Liver (tissue), 9 donors: ENCODE data around the gene CCL19. TPM values are rescaled to one million over a fixed set of nuclear protein-coding genes. Genes with fewer than 3 reads are reported as not detected.
"Not testable (repeated sequence)": the region's sequence is repeated elsewhere in the genome, so short reads cannot be mapped to it uniquely, and the experiment has no call there.

ENCODE experiments used
- DNase-seq: peaks from one replicate; pipeline ENCODE4 v3.0.0-alpha.2; 2017; ENCODE audit warnings: low spot score
- H3K27ac ChIP-seq, 2 donors: one replicate each; pipeline ENCODE4 v1.7.0; 2013; ENCODE audit warnings: inconsistent platforms in 2 of 2, low read length in 2 of 2, control low read depth in 1 of 2, low read depth in 1 of 2, mild to moderate bottlenecking in 1 of 2
- H3K27me3 ChIP-seq, 4 donors: one replicate each; pipeline versions ENCODE4 v1.6.1 to v1.7.0; 2013; ENCODE audit warnings: low read length in 3 of 4, inconsistent platforms in 1 of 4, mild to moderate bottlenecking in 1 of 4, moderate library complexity in 1 of 4; ENCODE audit not compliant: control insufficient read depth in 4 of 4, insufficient read depth in 4 of 4
- H3K36me3 ChIP-seq, 4 donors: one replicate each; pipeline versions ENCODE4 v1.6.1 to v1.7.0; 2013; ENCODE audit warnings: low read length in 3 of 4, mild to moderate bottlenecking in 3 of 4, low read depth in 1 of 4, moderate library complexity in 1 of 4; ENCODE audit not compliant: control insufficient read depth in 4 of 4, insufficient read depth in 3 of 4
- H3K4me1 ChIP-seq, 4 donors: one replicate each; pipeline versions ENCODE4 v1.6.1 to v1.7.0; 2013; ENCODE audit warnings: low read length in 3 of 4, mild to moderate bottlenecking in 3 of 4, moderate library complexity in 1 of 4; ENCODE audit not compliant: control insufficient read depth in 4 of 4, insufficient read depth in 4 of 4
- H3K4me3 ChIP-seq, 3 donors: one replicate each; pipeline versions ENCODE4 v1.6.1 to v1.7.0; 2013; ENCODE audit warnings: low read length in 3 of 3, control low read depth in 1 of 3, low read depth in 1 of 3, mild to moderate bottlenecking in 1 of 3
- H3K9ac ChIP-seq, 2 donors: one replicate each; pipeline ENCODE4 v1.7.0; 2013; ENCODE audit warnings: low read length in 2 of 2, mild to moderate bottlenecking in 2 of 2, moderate library complexity in 2 of 2, control low read depth in 1 of 2, low read depth in 1 of 2
- H3K9me3 ChIP-seq, 4 donors: one replicate each; pipeline versions ENCODE4 v1.6.1 to v1.7.0; 2013; ENCODE audit warnings: low read length in 3 of 4; ENCODE audit not compliant: control insufficient read depth in 4 of 4
- ATF3 ChIP-seq: IDR thresholded peaks from 2 replicates; pipeline ENCODE4 v1.6.1; 2016; ENCODE audit warnings: antibody characterized with exemption
- EGR1 ChIP-seq, 2 donors: IDR thresholded peaks; 2 replicates each; pipeline ENCODE4 v1.6.1; 2016 to 2018; ENCODE audit warnings: antibody characterized with exemption in 2 of 2, low read depth in 2 of 2
- FOXA2 ChIP-seq: IDR thresholded peaks from 2 replicates; pipeline ENCODE4 v1.6.1; 2016; ENCODE audit warnings: antibody characterized with exemption
- GABPA ChIP-seq, 2 donors: IDR thresholded peaks in 1 of 2; conservative IDR thresholded peaks in 1 of 2; 2 replicates each; pipeline ENCODE4 v1.6.1; 2016; ENCODE audit warnings: antibody characterized with exemption in 2 of 2, mild to moderate bottlenecking in 1 of 2, moderate library complexity in 1 of 2
- HNF4G ChIP-seq: IDR thresholded peaks from 2 replicates; pipeline ENCODE4 v1.6.1; 2016; ENCODE audit warnings: antibody characterized with exemption
- JUND ChIP-seq, 2 donors: IDR thresholded peaks; 2 replicates each; pipeline ENCODE4 v1.6.1; 2016; ENCODE audit warnings: antibody characterized with exemption in 2 of 2
- MAX ChIP-seq: IDR thresholded peaks from 2 replicates; pipeline ENCODE4 v1.6.1; 2016; ENCODE audit warnings: antibody characterized with exemption
- NR2F2 ChIP-seq: IDR thresholded peaks from 2 replicates; pipeline ENCODE4 v1.6.1; 2016; ENCODE audit warnings: antibody characterized with exemption
- RAD21 ChIP-seq, 2 donors: IDR thresholded peaks; 2 replicates each; pipeline ENCODE4 v1.6.1; 2016; ENCODE audit warnings: antibody characterized with exemption in 2 of 2, mild to moderate bottlenecking in 2 of 2
- REST ChIP-seq: IDR thresholded peaks from 2 replicates; pipeline ENCODE4 v1.6.1; 2016; ENCODE audit warnings: antibody characterized with exemption, mild to moderate bottlenecking
- RXRA ChIP-seq, 2 donors: IDR thresholded peaks; 2 replicates each; pipeline ENCODE4 v1.6.1; 2017 to 2018; ENCODE audit warnings: antibody characterized with exemption in 2 of 2, mild to moderate bottlenecking in 1 of 2
- SP1 ChIP-seq: IDR thresholded peaks from 2 replicates; pipeline ENCODE4 v1.6.1; 2018; ENCODE audit warnings: antibody characterized with exemption, mild to moderate bottlenecking
- TAF1 ChIP-seq: conservative IDR thresholded peaks from 2 replicates; pipeline ENCODE4 v1.6.1; 2016; ENCODE audit warnings: antibody characterized with exemption, mild to moderate bottlenecking
- ZBTB33 ChIP-seq: IDR thresholded peaks from 2 replicates; pipeline ENCODE4 v1.6.1; 2016; ENCODE audit warnings: antibody characterized with exemption
- WGBS: extraction: QIAGEN DNeasy Blood & Tissue Kit; methylation state at CpG from one replicate; pipeline ENCODE4 v1.1.7; 2013; 5-methylcytosine and 5-hydroxymethylcytosine counted together
- polyA plus RNA-seq, 2 donors: library from polyadenylated mRNA; stranded (reverse) in 1 of 2; unstranded in 1 of 2; fragments of 200-250 nt in 1 of 2; fragments of >200 nt in 1 of 2; fragmentation: Nextera tagmentation in 1 of 2; extraction: Ambion mirVana in 1 of 2; gene quantifications; one replicate each; pipeline versions ENCODE4 v1.2.1 to v1.2.3, GENCODE V29; 2013 to 2015
- total RNA-seq, 2 donors: library from RNA; depleted of rRNA; stranded (reverse); fragments of >200 nt; gene quantifications; one replicate each; pipeline ENCODE4 v1.2.3, GENCODE V29; 2014
- donor health status: healthy.
- donor health status: healthy.
- donor health status: healthy.
- donor health status: healthy.
- donor health status: healthy.

The CCL19 gene
- total and polyA plus RNA-seq, 4 donors: 0.33 to 2.9 (median 0.65) TPM; not detected in 1

- DNase-seq: no peak
- 96% methylated on average over 11 of the region's 11 CpGs for WGBS
Measured at GRCh38 chr9:34723141-34723540, 32.1 kb upstream of the CCL19 start.

DNA sequence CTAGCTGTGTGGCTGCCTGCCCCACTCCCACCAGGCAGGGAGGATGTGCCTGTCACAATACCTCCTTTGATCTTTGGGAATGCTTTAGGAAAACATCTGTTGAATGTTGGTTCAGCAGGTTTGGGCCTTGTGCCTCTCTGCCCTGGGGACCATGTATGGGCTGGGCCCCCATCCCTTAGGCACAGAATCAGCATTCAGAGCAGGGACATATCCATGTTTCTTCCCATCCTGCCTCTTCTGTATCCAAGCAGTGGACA is 28.6 kb upstream of the CCL19 start:
- H3K4me3 ChIP-seq, H3K9me3 ChIP-seq, H3K27me3 ChIP-seq, DNase-seq, H3K9ac ChIP-seq, H3K27ac ChIP-seq, H3K36me3 ChIP-seq: not testable (repeated sequence)
- TF ChIP-seq NR2F2: peak; percentile 37
- peaks cover 0 to 12% (median 8%) of the 10 kb centered on the region in 4 donors for H3K4me1 ChIP-seq

More at GRCh38 chr9:34723141-34723540, 32.1 kb upstream of the CCL19 start:
- Histone ChIP-seq H3K9me3 (no peaks in the 10 kb centered on the region), H3K9ac (no peak overlapping the region), H3K27ac (no peak overlapping the region), H3K36me3 (no peaks in the 10 kb centered on the region), H3K27me3 (no peaks in the 10 kb centered on the region), H3K4me1 (peaks cover 0 to 5% (median 4%) of the 10 kb centered on the region in 4 donors), H3K4me3 (no peak overlapping the region)
- TF ChIP-seq TAF1 (no peak), ZBTB33 (no peak), EGR1 (IDR thresholded peaks at IDR 0.05; ENCODE audit: low read depth in 2 of 2) (no peak), HNF4G (no peak), FOXA2 (no peak), REST (no peak), ATF3 (no peak), JUND (IDR thresholded peaks at IDR 0.05) (no peak), RXRA (IDR thresholded peaks at IDR 0.05) (no peak), GABPA (IDR thresholded peaks at IDR 0.05 in 1 of 2, conservative IDR thresholded peaks at IDR 0.05 in 1 of 2) (no peak), RAD21 (IDR thresholded peaks at IDR 0.05) (no peak)

- DNase-seq: no peak
- Histone ChIP-seq H3K27ac (no peak overlapping the region), H3K9ac (no peak overlapping the region), H3K9me3 (no peaks in the 10 kb centered on the region), H3K4me3 (no peak overlapping the region), H3K27me3 (no peaks in the 10 kb centered on the region), H3K36me3 (no peaks in the 10 kb centered on the region), H3K4me1 (peaks cover 0 to 12% (median 8%) of the 10 kb centered on the region in 4 donors)
- WGBS: 87% methylated on average over 8 of the region's 8 CpGs
- TF ChIP-seq TAF1: no peak
- no peak for TF ChIP-seq RAD21 (IDR thresholded peaks at IDR 0.05)
- no peak for TF ChIP-seq JUND (IDR thresholded peaks at IDR 0.05)
- no peak for TF ChIP-seq NR2F2
- no peak for TF ChIP-seq SP1
- no peak for TF ChIP-seq HNF4G
- TF ChIP-seq MAX: no peak
Measured at GRCh38 chr9:34719021-34719768, 28.1 kb upstream of the CCL19 start.
